H1 (cell line): ENCODE measurements around the gene TMEM138. TPM values are rescaled to one million over a fixed set of nuclear protein-coding genes. Genes with fewer than 3 reads are reported as not detected.

Source experiments
- CTCF ChIA-PET: fragments of 300-600 bp; sonication (Branson Sonifier 250); formaldehyde crosslinking; loops from one replicate; lab custom pipeline; 2021; ENCODE audit not compliant: partially characterized antibody; lab: Charles Lee
- POLR2A ChIA-PET: fragments of 300-600 bp; sonication (Branson Sonifier 250); formaldehyde crosslinking; loops from one replicate; lab custom pipeline; 2021; ENCODE audit warnings: inconsistent platforms; ENCODE audit not compliant: partially characterized antibody; lab: Charles Lee
- DNase-seq, 2 experiments: peaks; one replicate each; pipeline versions ENCODE4 v3.0.0 to v3.0.0-alpha.2; 2010 to 2022; ENCODE audit warnings: low spot score in 2 of 2, low read depth in 1 of 2, mixed read lengths in 1 of 2
- FAIRE-seq: peaks from 2 replicates; lab custom pipeline; 2011; peaks lifted over from hg19 to GRCh38; lab: Jason Lieb, UNC
- H2AFZ ChIP-seq: 2 replicates; pipeline ENCODE4 v1.8.1; 2012; ENCODE audit warnings: low read length, inconsistent platforms
- H2AK5ac ChIP-seq: 2 replicates; pipeline ENCODE4 v1.6.1; 2013; ENCODE audit warnings: low read depth, low read length
- H2BK120ac ChIP-seq: replicated peaks from 2 replicates; pipeline ENCODE3; 2013; ENCODE audit warnings: low read depth, low read length, inconsistent platforms
- H2BK12ac ChIP-seq: 2 replicates; pipeline ENCODE4 v1.6.1; 2013; ENCODE audit warnings: low read depth, low read length
- H2BK15ac ChIP-seq: 2 replicates; pipeline ENCODE4 v1.6.1; 2013; ENCODE audit warnings: low read length
- H2BK20ac ChIP-seq: 2 replicates; pipeline ENCODE4 v1.6.1; 2013; ENCODE audit warnings: low read length
- H2BK5ac ChIP-seq: 2 replicates; pipeline ENCODE4 v1.6.1; 2013; ENCODE audit warnings: low read depth, low read length
- H3K14ac ChIP-seq: 2 replicates; pipeline ENCODE4 v1.6.1; 2013; ENCODE audit warnings: inconsistent platforms; ENCODE audit not compliant: insufficient read length
- H3K18ac ChIP-seq: 2 replicates; pipeline ENCODE4 v1.6.1; 2013; ENCODE audit warnings: low read length; ENCODE audit errors: extremely low read depth
- H3K23ac ChIP-seq: 2 replicates; pipeline ENCODE4 v1.6.1; 2013; ENCODE audit warnings: inconsistent platforms; ENCODE audit not compliant: insufficient read length
- H3K23me2 ChIP-seq: 2 replicates; pipeline ENCODE4 v1.6.1; 2013; ENCODE audit warnings: low read depth, low read length
- H3K27ac ChIP-seq: 2 replicates; pipeline ENCODE4 v1.6.1; 2011; ENCODE audit warnings: low read depth, low read length, inconsistent platforms
- H3K27me3 ChIP-seq, 4 experiments: replicated peaks in 1 of 4; 1 replicate in 1 of 4; 2 replicates in 3 of 4; pipeline versions ENCODE4 v1.6.1 to v1.8.1; 2011 to 2013; ENCODE audit warnings: low read length in 3 of 4, mild to moderate bottlenecking in 3 of 4, inconsistent platforms in 2 of 4, mixed read lengths in 2 of 4, moderate library complexity in 1 of 4; ENCODE audit not compliant: control insufficient read depth in 3 of 4, insufficient read depth in 3 of 4; ENCODE audit errors: extremely low read depth in 1 of 4
- H3K36me3 ChIP-seq, 4 experiments: 2 replicates each; pipeline versions ENCODE4 v1.6.1 to v1.8.1; 2011 to 2013; ENCODE audit warnings: mild to moderate bottlenecking in 4 of 4, low read length in 3 of 4, moderate library complexity in 2 of 4, control low read depth in 1 of 4, inconsistent platforms in 1 of 4; ENCODE audit not compliant: insufficient read depth in 4 of 4, control insufficient read depth in 2 of 4
- H3K4ac ChIP-seq: replicated peaks from 2 replicates; pipeline ENCODE3; 2013; ENCODE audit warnings: low read length, low read depth, mixed read lengths, inconsistent platforms; ENCODE audit not compliant: insufficient read length
- H3K4me1 ChIP-seq, 4 experiments: replicated peaks in 1 of 4; 1 replicate in 1 of 4; 2 replicates in 3 of 4; pipeline versions ENCODE4 v1.6.1 to v1.8.1; 2011 to 2013; ENCODE audit warnings: low read length in 3 of 4, inconsistent platforms in 2 of 4, mixed read lengths in 1 of 4; ENCODE audit not compliant: insufficient read depth in 4 of 4, control insufficient read depth in 3 of 4
- H3K4me2 ChIP-seq, 2 experiments: 2 replicates each; pipeline versions ENCODE4 v1.6.1 to v1.8.1; 2011 to 2013; ENCODE audit warnings: low read depth in 2 of 2, low read length in 2 of 2, control low read depth in 1 of 2, inconsistent platforms in 1 of 2, mild to moderate bottlenecking in 1 of 2; ENCODE audit not compliant: insufficient read depth in 1 of 2
- H3K4me3 ChIP-seq, 4 experiments: fragments of 200-600, 300-600 bp in 1 of 4; sonication (generic), shearing (Covaris generic), sonication (Bioruptor Twin) in 1 of 4; 2 replicates each; pipeline versions ENCODE4 v1.5.1 to v1.8.1; 2011 to 2016; ENCODE audit warnings: low read length in 4 of 4, low read depth in 3 of 4, control low read depth in 2 of 4, inconsistent platforms in 2 of 4, mild to moderate bottlenecking in 2 of 4, mixed read lengths in 1 of 4, moderate library complexity in 1 of 4; ENCODE audit not compliant: insufficient read depth in 2 of 4; ENCODE audit errors: extremely low read depth in 1 of 4
- H3K56ac ChIP-seq: replicated peaks from 2 replicates; pipeline ENCODE3; 2013; ENCODE audit warnings: low read depth, mild to moderate bottlenecking, mixed read lengths, low read length, inconsistent platforms; ENCODE audit not compliant: insufficient read length
- H3K79me1 ChIP-seq: 2 replicates; pipeline ENCODE4 v1.6.1; 2013; ENCODE audit warnings: low read depth, low read length, control low read depth
- H3K79me2 ChIP-seq, 2 experiments: 2 replicates each; pipeline versions ENCODE4 v1.6.1 to v1.8.1; 2012 to 2013; ENCODE audit warnings: low read length in 2 of 2, mild to moderate bottlenecking in 2 of 2, inconsistent platforms in 1 of 2; ENCODE audit not compliant: insufficient read depth in 2 of 2, control insufficient read depth in 1 of 2
- H3K9ac ChIP-seq, 4 experiments: replicated peaks in 1 of 4; 1 replicate in 1 of 4; 2 replicates in 3 of 4; pipeline versions ENCODE4 v1.6.1 to v1.8.1; 2011 to 2013; ENCODE audit warnings: low read depth in 3 of 4, low read length in 3 of 4, control low read depth in 2 of 4, mild to moderate bottlenecking in 2 of 4, moderate library complexity in 2 of 4, inconsistent platforms in 1 of 4; ENCODE audit errors: extremely low read depth in 1 of 4
- H3K9me3 ChIP-seq, 2 experiments: 2 replicates each; pipeline versions ENCODE4 v1.6.1 to v1.8.1; 2012 to 2013; ENCODE audit warnings: mild to moderate bottlenecking in 2 of 2, moderate library complexity in 2 of 2, control low read depth in 1 of 2, inconsistent platforms in 1 of 2, low read depth in 1 of 2, low read length in 1 of 2, mixed read lengths in 1 of 2; ENCODE audit not compliant: insufficient read depth in 2 of 2
- H4K20me1 ChIP-seq, 2 experiments: replicated peaks in 1 of 2; 2 replicates each; pipeline versions ENCODE3 to v1.8.1; 2011 to 2013; ENCODE audit warnings: inconsistent platforms in 2 of 2, low read length in 2 of 2, mild to moderate bottlenecking in 1 of 2; ENCODE audit not compliant: insufficient read depth in 2 of 2, control insufficient read depth in 1 of 2
- H4K5ac ChIP-seq: 2 replicates; pipeline ENCODE4 v1.6.1; 2013; ENCODE audit warnings: low read length, low read depth, mixed read lengths, inconsistent platforms; ENCODE audit not compliant: insufficient read length
- H4K8ac ChIP-seq: 2 replicates; pipeline ENCODE4 v1.8.0; 2013; ENCODE audit warnings: mild to moderate bottlenecking, moderate library complexity, low read length, inconsistent platforms; ENCODE audit not compliant: insufficient read depth; ENCODE audit errors: extremely low read depth
- H4K91ac ChIP-seq: replicated peaks from 2 replicates; pipeline ENCODE3; 2013; ENCODE audit warnings: low read length, mixed read lengths, inconsistent platforms; ENCODE audit not compliant: insufficient read length
- BCL11A ChIP-seq, 2 experiments: IDR thresholded peaks; one replicate each; pipeline ENCODE4 v1.6.1; 2011; ENCODE audit warnings: low read depth in 2 of 2, low read length in 2 of 2, mild to moderate bottlenecking in 2 of 2
- E2F6 ChIP-seq: IDR thresholded peaks from 2 replicates; pipeline ENCODE4 v1.6.1; 2012; ENCODE audit warnings: inconsistent platforms
- JUND ChIP-seq: IDR thresholded peaks from 2 replicates; pipeline ENCODE4 v1.6.1; 2011; ENCODE audit warnings: mild to moderate bottlenecking, improper control_type of control experiment, low read length
- MAFK ChIP-seq: IDR thresholded peaks from 2 replicates; pipeline ENCODE4 v1.6.1; 2012; ENCODE audit warnings: low read depth, mild to moderate bottlenecking, improper control_type of control experiment, low read length
- RNF2 ChIP-seq: fragments of 200-900, 300-1000 bp; sonication (generic); IDR thresholded peaks from 2 replicates; pipeline ENCODE4 v1.7.1; 2016; ENCODE audit warnings: borderline replicate concordance, low read depth, mild to moderate bottlenecking, antibody characterized with exemption, low read length; ENCODE audit not compliant: poor library complexity, severe bottlenecking; ENCODE audit errors: missing control alignments
- SAP30 ChIP-seq: fragments of 300-600 bp; sonication (generic); IDR thresholded peaks from 2 replicates; pipeline ENCODE4 v1.7.1; 2012; ENCODE audit warnings: low read length, moderate library complexity, mild to moderate bottlenecking, inconsistent platforms; ENCODE audit not compliant: insufficient read depth, insufficient replicate concordance
- SIRT6 ChIP-seq: IDR thresholded peaks from one replicate; pipeline ENCODE4 v1.7.1; 2012; ENCODE audit warnings: low read length, inconsistent platforms
- SP2 ChIP-seq: IDR thresholded peaks from 2 replicates; pipeline ENCODE4 v1.6.1; 2012; ENCODE audit warnings: mild to moderate bottlenecking, low read length, inconsistent platforms
- SP4 ChIP-seq: IDR thresholded peaks from 2 replicates; pipeline ENCODE4 v1.6.1; 2012; ENCODE audit warnings: low read length, inconsistent platforms
- TBP ChIP-seq: IDR thresholded peaks from 2 replicates; pipeline ENCODE4 v1.6.1; 2011; ENCODE audit warnings: low read depth, low read length, improper control_type of control experiment
- TEAD4 ChIP-seq: IDR thresholded peaks from 2 replicates; pipeline ENCODE4 v1.6.1; 2012; ENCODE audit warnings: low read depth, low read length, inconsistent platforms, mixed read lengths
- ZNF274 ChIP-seq: IDR thresholded peaks from 2 replicates; pipeline ENCODE4 v1.7.0; 2012; ENCODE audit warnings: low read length, borderline replicate concordance; ENCODE audit errors: extremely low read depth
- WGBS, 2 experiments: shearing (Covaris generic) in 1 of 2; methylation state at CpG; one replicate each; pipeline versions ENCODE4 v1.1.6 to v1.1.7; 2013 to 2015; ENCODE audit warnings: low lambda C conversion rate in 2 of 2, mixed read lengths in 2 of 2, inconsistent platforms in 1 of 2, low coverage in 1 of 2, missing lambda C conversion rate in 1 of 2; ENCODE audit not compliant: insufficient replicate concordance in 2 of 2, insufficient coverage in 1 of 2, insufficient read length in 1 of 2; ENCODE audit errors: extremely low coverage in 1 of 2, missing lambda C conversion rate in 1 of 2; 5-methylcytosine and 5-hydroxymethylcytosine counted together
- polyA plus RNA-seq, 7 experiments: library from polyadenylated mRNA; depleted of rRNA in 3 of 7; stranded (reverse) in 5 of 7; unstranded in 2 of 7; fragments of >200 nt in 5 of 7; fragments of 200-250 nt in 2 of 7; gene quantifications; 1 replicate in 5 of 7; 2 replicates in 1 of 7; 4 replicates in 1 of 7; pipeline versions ENCODE4 v1.2.1 to v1.2.3, GENCODE V29; 2011 to 2013; ENCODE audit warnings: missing spikeins in 2 of 7, mixed read lengths in 2 of 7
- total RNA-seq: library from RNA; stranded (reverse); fragmentation: NEBNext Ultra II Directional; extraction: Animal tissue kit (Norgen Biotek cat#: 25700); gene quantifications from 2 replicates; pipeline ENCODE4 v1.2.1, GENCODE V29; 2021

Gene TMEM138
- total and polyA plus RNA-seq, 2 of the 8 experiments (the other 6 are each of a cell fraction or from before 2014, with no cell fraction given) = 32.9 to 59.0 TPM

GRCh38 chr11:61341706-61342105, 20.5 kb upstream of the TMEM138 start:
- H3K9me3 ChIP-seq = no peaks in the 10 kb centered on the region
- no peaks in the 10 kb centered on the region for H3K27me3 ChIP-seq
- DNase-seq = no peak
- no peaks in the 10 kb centered on the region for H3K79me2 ChIP-seq
- H3K4me1 ChIP-seq = no peaks in the 10 kb centered on the region
- no peak overlapping the region for H2AK5ac ChIP-seq
- no peaks in the 10 kb centered on the region for H3K79me1 ChIP-seq
- no peak overlapping the region for H3K23ac ChIP-seq
- no peak overlapping the region for H3K4me2 ChIP-seq
- no peak overlapping the region for H2BK20ac ChIP-seq
- no peak overlapping the region for H3K4me3 ChIP-seq
- H2BK120ac ChIP-seq = no peak overlapping the region
- no peak overlapping the region for H3K14ac ChIP-seq
- no peak overlapping the region for H2AFZ ChIP-seq
- H2BK15ac ChIP-seq = no peak overlapping the region
- H2BK5ac ChIP-seq = no peak overlapping the region
- H3K56ac ChIP-seq = no peak overlapping the region
- peaks cover 0 to 13% (median 4%) of the 10 kb centered on the region in 4 experiments; a peak in 4 of 8 replicates for H3K36me3 ChIP-seq
- ChIA-PET CTCF (interaction anchor here (1.6 to 10.1 kb wide), 2 partner anchors 21 to 44 kb away, joined by 11 to 255 read pairs; partner anchors contain the start of genes CYB561A3 and TMEM138), POLR2A (interaction anchor here (0.7 to 39.7 kb wide), 5 partner anchors 8 to 111 kb away, joined by 3 to 1106 read pairs (median 3); partner anchors contain the start of genes CYB561A3, TKFC and TMEM138)
- H2BK12ac ChIP-seq = no peak overlapping the region
- H4K91ac ChIP-seq = no peak overlapping the region
- H3K9ac ChIP-seq = no peak overlapping the region
- H4K8ac ChIP-seq = no peak overlapping the region
- 98% methylated on average over 4 of the region's 4 CpGs; no CpG with 5 or more reads in 1 of the 2 experiments for whole genome bisulfite sequencing, 2 experiments
- no peak overlapping the region for H3K4ac ChIP-seq
- H4K5ac ChIP-seq = no peak overlapping the region
- H3K18ac ChIP-seq = no peak overlapping the region
- no peaks in the 10 kb centered on the region for H3K23me2 ChIP-seq
- H4K20me1 ChIP-seq = no peaks in the 10 kb centered on the region
- no peak for FAIRE-seq
- no peak for TF ChIP-seq E2F6
- no peak for TF ChIP-seq TBP
- no peak for TF ChIP-seq SAP30
- no peak for TF ChIP-seq BCL11A (IDR thresholded peaks at IDR 0.05; ENCODE audit: low read depth in 2 of 2, low read length in 2 of 2)
- no peak for TF ChIP-seq RNF2
- TF ChIP-seq ZNF274 = no peak
- TF ChIP-seq TEAD4 = no peak
- TF ChIP-seq SP4 = no peak
- TF ChIP-seq MAFK = no peak
- no peak for TF ChIP-seq JUND
- TF ChIP-seq SIRT6 = no peak
- no peak for TF ChIP-seq SP2
- TF ChIP-seq, all 59 proteins: peak for 0
- H3K27ac ChIP-seq = no peak overlapping the region
